K562 (cell line): Measurements from ENCODE around the gene NEMP2. TPM values are rescaled to one million over a fixed set of nuclear protein-coding genes. Genes with fewer than 3 reads are reported as not detected.

ENCODE experiments used
- ARID1B ChIP-seq: fragments of 450-650 bp; IDR thresholded peaks from 2 replicates; pipeline ENCODE4 v1.6.1; 2016; ENCODE audit warnings: antibody characterized with exemption, mild to moderate bottlenecking, inconsistent platforms
- ARID3A ChIP-seq: IDR thresholded peaks from 2 replicates; pipeline ENCODE4 v1.6.1; 2012; ENCODE audit warnings: low read depth, low read length, improper control_type of control experiment, borderline replicate concordance
- EGR1 ChIP-seq: fragments of 450-650 bp; conservative IDR thresholded peaks from 2 replicates; pipeline ENCODE4 v1.6.1; 2017; ENCODE audit warnings: mild to moderate bottlenecking
- ELF2 ChIP-seq: fragments of 250-450 bp; sonication (Bioruptor Pico); IDR thresholded peaks from 2 replicates; pipeline ENCODE4 v1.5.0; 2021; ENCODE audit warnings: mild to moderate bottlenecking
- ETS1 ChIP-seq: conservative IDR thresholded peaks from 2 replicates; pipeline ENCODE4 v1.6.1; 2011; ENCODE audit warnings: low read depth, mild to moderate bottlenecking, low read length; ENCODE audit not compliant: control insufficient read depth
- FOXM1 ChIP-seq, 2 experiments: fragments of 450-650 bp in 1 of 2; sonication (generic) in 1 of 2; formaldehyde crosslinking in 1 of 2; IDR thresholded peaks; 2 replicates each; pipeline versions ENCODE4 v1.6.1 to v1.9.0; 2017 to 2022; ENCODE audit warnings: low read depth in 2 of 2, mild to moderate bottlenecking in 2 of 2, missing genetic modification reagents in 1 of 2, moderate library complexity in 1 of 2
- MTA3 ChIP-seq: fragments of 450-650 bp; formaldehyde crosslinking; IDR thresholded peaks from 2 replicates; pipeline ENCODE4 v1.6.1; 2017; ENCODE audit warnings: mild to moderate bottlenecking, borderline replicate concordance
- NFIX ChIP-seq: fragments of 250-450 bp; sonication (Bioruptor Pico); IDR thresholded peaks from 2 replicates; pipeline ENCODE4 v1.4.0; 2020; ENCODE audit warnings: low read depth, mild to moderate bottlenecking, moderate library complexity
- POLR2H ChIP-seq: IDR thresholded peaks from 2 replicates; pipeline ENCODE4 v1.6.1; 2016; ENCODE audit warnings: missing genetic modification characterization, low read depth, mild to moderate bottlenecking, control low read depth, missing compliant biosample characterization, moderate library complexity
- PREB ChIP-seq: sonication (generic); formaldehyde crosslinking; IDR thresholded peaks from 2 replicates; pipeline ENCODE4 v1.8.1; 2023; ENCODE audit warnings: mild to moderate bottlenecking, missing genetic modification reagents
- RBM15 ChIP-seq: fragments of 200-400 bp; formaldehyde crosslinking; IDR thresholded peaks from 2 replicates; pipeline ENCODE4 v1.6.1; 2018; ENCODE audit warnings: mild to moderate bottlenecking, low read length, moderate library complexity; ENCODE audit not compliant: insufficient read depth
- SAP30 ChIP-seq: fragments of 200-600 bp; sonication (generic); IDR thresholded peaks from 2 replicates; pipeline ENCODE4 v1.6.1; 2012; ENCODE audit warnings: borderline replicate concordance, low read depth, mild to moderate bottlenecking, moderate library complexity, low read length, control low read depth, inconsistent platforms; ENCODE audit not compliant: insufficient read depth, poor library complexity, severe bottlenecking
- THAP12 ChIP-seq: fragments of 250-450 bp; sonication (Bioruptor Pico); IDR thresholded peaks from 2 replicates; pipeline ENCODE4 v1.9.0; 2021; ENCODE audit warnings: mild to moderate bottlenecking, inconsistent platforms
- TOE1 ChIP-seq, 2 experiments: fragments of 450-650 bp in 1 of 2; sonication (generic) in 1 of 2; formaldehyde crosslinking in 1 of 2; IDR thresholded peaks; 2 replicates each; pipeline versions ENCODE4 v1.7.1 to v1.8.0; 2016 to 2022; ENCODE audit warnings: borderline replicate concordance in 2 of 2, mild to moderate bottlenecking in 2 of 2, antibody characterized with exemption in 1 of 2, inconsistent platforms in 1 of 2, low read depth in 1 of 2, missing genetic modification reagents in 1 of 2, moderate library complexity in 1 of 2
- ZKSCAN8 ChIP-seq: fragments of 200-800 bp; sonication (Bioruptor generic); IDR thresholded peaks from 2 replicates; pipeline ENCODE4 v1.6.1; 2016; ENCODE audit warnings: missing genetic modification characterization, missing compliant biosample characterization
- polyA plus RNA-seq, 8 experiments: library from polyadenylated mRNA; depleted of rRNA in 4 of 8; stranded (reverse) in 5 of 8; unstranded in 3 of 8; fragments of >200 nt; fragmentation: Nextera tagmentation in 2 of 8; fragmentation: Illumina TruSeq in 1 of 8; extraction: Ambion mirVana in 2 of 8; extraction: Trizol in 1 of 8; gene quantifications; 2 replicates each; pipeline versions ENCODE4 v1.2.1 to v1.2.3, GENCODE V29; 2011 to 2014; ENCODE audit warnings: inconsistent platforms in 1 of 8, missing spikeins in 1 of 8
- total RNA-seq, 7 experiments: library from RNA; depleted of rRNA in 6 of 7; stranded (reverse); fragments of >200 nt in 6 of 7; fragmentation: Illumina TruSeq in 2 of 7; extraction: Trizol in 2 of 7; gene quantifications; 2 replicates each; pipeline versions ENCODE4 v1.2.1 to v1.2.3, GENCODE V29; 2011 to 2021; ENCODE audit warnings: low replicate concordance in 1 of 7
- TF ChIP-seq, protein P1 (sequence below), 2 experiments: fragments of 450-650 bp; IDR thresholded peaks; 2 replicates each; pipeline ENCODE4 v1.6.1; 2018; ENCODE audit warnings: mild to moderate bottlenecking in 2 of 2, low read depth in 1 of 2; ENCODE audit not compliant: partially characterized antibody in 2 of 2

The NEMP2 gene
- total and polyA plus RNA-seq, 9 of the 15 experiments (the other 6 are each of a cell fraction or from before 2014, with no cell fraction given) = 0.32 to 3.0 (median 1.7) TPM

DNA sequence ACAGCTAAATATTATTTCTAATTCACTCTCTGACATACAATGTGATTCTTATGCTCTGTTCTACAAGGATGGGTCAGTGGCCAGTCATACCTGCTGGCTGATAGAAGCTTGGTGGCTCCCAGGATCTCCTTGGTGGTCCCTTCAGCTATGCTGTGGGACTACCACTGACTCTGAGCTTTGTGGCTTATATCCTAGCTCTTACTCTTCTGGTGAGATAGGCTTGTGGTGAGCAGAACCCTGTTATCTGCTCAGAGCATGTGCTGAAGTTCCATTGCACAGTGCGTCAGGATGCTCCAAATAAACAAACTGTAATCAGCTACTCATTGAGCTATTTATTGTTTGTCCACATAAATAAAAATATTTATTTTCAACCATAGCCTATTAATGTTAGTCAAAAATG, 74.6 kb downstream of the NEMP2 start (continued):
- TF ChIP-seq, protein P1, sequence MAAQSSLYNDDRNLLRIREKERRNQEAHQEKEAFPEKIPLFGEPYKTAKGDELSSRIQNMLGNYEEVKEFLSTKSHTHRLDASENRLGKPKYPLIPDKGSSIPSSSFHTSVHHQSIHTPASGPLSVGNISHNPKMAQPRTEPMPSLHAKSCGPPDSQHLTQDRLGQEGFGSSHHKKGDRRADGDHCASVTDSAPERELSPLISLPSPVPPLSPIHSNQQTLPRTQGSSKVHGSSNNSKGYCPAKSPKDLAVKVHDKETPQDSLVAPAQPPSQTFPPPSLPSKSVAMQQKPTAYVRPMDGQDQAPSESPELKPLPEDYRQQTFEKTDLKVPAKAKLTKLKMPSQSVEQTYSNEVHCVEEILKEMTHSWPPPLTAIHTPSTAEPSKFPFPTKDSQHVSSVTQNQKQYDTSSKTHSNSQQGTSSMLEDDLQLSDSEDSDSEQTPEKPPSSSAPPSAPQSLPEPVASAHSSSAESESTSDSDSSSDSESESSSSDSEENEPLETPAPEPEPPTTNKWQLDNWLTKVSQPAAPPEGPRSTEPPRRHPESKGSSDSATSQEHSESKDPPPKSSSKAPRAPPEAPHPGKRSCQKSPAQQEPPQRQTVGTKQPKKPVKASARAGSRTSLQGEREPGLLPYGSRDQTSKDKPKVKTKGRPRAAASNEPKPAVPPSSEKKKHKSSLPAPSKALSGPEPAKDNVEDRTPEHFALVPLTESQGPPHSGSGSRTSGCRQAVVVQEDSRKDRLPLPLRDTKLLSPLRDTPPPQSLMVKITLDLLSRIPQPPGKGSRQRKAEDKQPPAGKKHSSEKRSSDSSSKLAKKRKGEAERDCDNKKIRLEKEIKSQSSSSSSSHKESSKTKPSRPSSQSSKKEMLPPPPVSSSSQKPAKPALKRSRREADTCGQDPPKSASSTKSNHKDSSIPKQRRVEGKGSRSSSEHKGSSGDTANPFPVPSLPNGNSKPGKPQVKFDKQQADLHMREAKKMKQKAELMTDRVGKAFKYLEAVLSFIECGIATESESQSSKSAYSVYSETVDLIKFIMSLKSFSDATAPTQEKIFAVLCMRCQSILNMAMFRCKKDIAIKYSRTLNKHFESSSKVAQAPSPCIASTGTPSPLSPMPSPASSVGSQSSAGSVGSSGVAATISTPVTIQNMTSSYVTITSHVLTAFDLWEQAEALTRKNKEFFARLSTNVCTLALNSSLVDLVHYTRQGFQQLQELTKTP (IDR thresholded peaks at IDR 0.05; ENCODE audit: low read depth in 1 of 2, partially characterized antibody in 2 of 2) = peak in 1 of 2 experiments; percentile 44
- TF ChIP-seq ARID1B (peak; percentile 94), MTA3 (no peak), NFIX (CRISPR knock-in tag) (no peak), ZKSCAN8 (CRISPR knock-in tag) (no peak), PREB (CRISPR knock-in tag) (no peak), ELF2 (CRISPR knock-in tag) (no peak), ETS1 (no peak), FOXM1 (IDR thresholded peaks at IDR 0.05; ENCODE audit: low read depth) (peak; percentile 70), FOXM1 (CRISPR knock-in tag; IDR thresholded peaks at IDR 0.05; ENCODE audit: low read depth) (no peak), EGR1 (no peak), POLR2H (tag) (no peak), THAP12 (CRISPR knock-in tag) (no peak), TOE1 (IDR thresholded peaks at IDR 0.05; ENCODE audit: borderline replicate concordance) (no peak), TOE1 (CRISPR knock-in tag; IDR thresholded peaks at IDR 0.05; ENCODE audit: borderline replicate concordance, low read depth) (no peak), RBM15 (no peak), ARID3A (no peak), SAP30 (no peak)
